Transverse colon (tissue), 4 donors: ENCODE results near the gene ZKSCAN3. TPM values are rescaled to one million over a fixed set of nuclear protein-coding genes. Genes with fewer than 3 reads are reported as not detected.

Experiments
- DNase-seq: peaks from one replicate; pipeline ENCODE4 v3.0.0-alpha.2; 2019
- H3K27ac ChIP-seq, 4 donors: fragments of 200-600 bp; sonication (generic); 2 replicates each; pipeline ENCODE4 v1.5.1; 2016 to 2018; ENCODE audit warnings: inconsistent platforms in 4 of 4
- H3K27me3 ChIP-seq: fragments of 200-600 bp; sonication (generic); 2 replicates; pipeline ENCODE4 v1.5.1; 2017; ENCODE audit warnings: inconsistent platforms
- H3K36me3 ChIP-seq, 4 donors: fragments of 200-600 bp; sonication (generic); 2 replicates each; pipeline ENCODE4 v1.5.1; 2017 to 2019; ENCODE audit warnings: inconsistent platforms in 4 of 4
- H3K4me1 ChIP-seq, 4 donors: fragments of 200-600 bp; sonication (generic); 2 replicates each; pipeline ENCODE4 v1.5.1; 2017 to 2020; ENCODE audit warnings: inconsistent platforms in 4 of 4
- H3K4me3 ChIP-seq, 4 donors: fragments of 200-600 bp; sonication (generic); 1 replicate in 1 of 4; 2 replicates in 3 of 4; pipeline versions ENCODE4 v1.5.1 to v1.6.1; 2017 to 2019; ENCODE audit warnings: inconsistent platforms in 4 of 4
- H3K9me3 ChIP-seq, 2 donors: fragments of 200-600 bp; sonication (generic); 2 replicates each; pipeline ENCODE4 v1.5.1; 2017 to 2019; ENCODE audit warnings: inconsistent platforms in 2 of 2
- CTCF ChIP-seq, 5 experiments: fragments of 200-600 bp in 3 of 5; fragments of 450-650 bp in 2 of 5; sonication (generic) in 3 of 5; IDR thresholded peaks; 1 replicate in 2 of 5; 2 replicates in 3 of 5; pipeline ENCODE4 v1.5.1; 2016 to 2017; ENCODE audit warnings: antibody characterized with exemption in 5 of 5, inconsistent platforms in 3 of 5, mild to moderate bottlenecking in 2 of 5, moderate library complexity in 1 of 5
- EP300 ChIP-seq: sonication (generic); formaldehyde crosslinking; IDR thresholded peaks from one replicate; pipeline ENCODE4 v1.6.1; 2017; ENCODE audit warnings: antibody characterized with exemption, low read depth
- POLR2A ChIP-seq: fragments of 450-650 bp; IDR thresholded peaks from one replicate; pipeline ENCODE4 v1.6.1; 2016; ENCODE audit warnings: antibody characterized with exemption, mild to moderate bottlenecking, moderate library complexity
- POLR2AphosphoS5 ChIP-seq, 3 donors: sonication (generic); formaldehyde crosslinking; IDR thresholded peaks; one replicate each; pipeline ENCODE4 v1.6.1; 2016; ENCODE audit warnings: antibody characterized with exemption in 3 of 3
- in situ Hi-C, 4 donors: fragments of 200-750 bp; cut with MboI; loops; one replicate each; pipeline versions ENCODE4 v1.15.0 to v1.15.1; 2017; ENCODE audit warnings: low sequenced_read_pairs in 3 of 4, low pct_ligation_motif_present in 1 of 4, low pct_unique_long_range_greater_than_20kb in 1 of 4
- intact Hi-C: fragments of 100-400 bp; cut with DNase I; formaldehyde crosslinking; loops from one replicate; pipeline ENCODE4 v1.15.1; 2023; ENCODE audit warnings: low total_unique reads
- small RNA-seq, 4 donors: library from RNA; depleted of rRNA; stranded (forward); fragments of <200 nt; gene quantifications; one replicate each; pipeline ENCODE3, GENCODE V24; 2016
- total RNA-seq, 4 donors: library from RNA; depleted of rRNA; stranded (reverse); fragments of >200 nt; gene quantifications; one replicate each; pipeline ENCODE4 v1.1.0, GENCODE V29; 2016

Gene ZKSCAN3
- total RNA-seq, 4 donors from 2014 or later: 1.4 to 5.2 (median 4.3) TPM

GRCh38 chr6:28413681-28414080 lies 63.9 kb downstream of the ZKSCAN3 start:
- in situ Hi-C loops: no loop called here
- Histone ChIP-seq H3K9me3 (no peaks in the 10 kb centered on the region), H3K4me3 (no peak overlapping the region), H3K36me3 (no peaks in the 10 kb centered on the region), H3K27me3 (peaks cover 13% of the 10 kb centered on the region), H3K27ac (no peak overlapping the region), H3K4me1 (no peaks in the 10 kb centered on the region)
- intact Hi-C loops: no loop called here
- no peak for DNase-seq
- TF ChIP-seq EP300: no peak
- TF ChIP-seq CTCF (IDR thresholded peaks at IDR 0.05): no peak
- no peak for TF ChIP-seq POLR2AphosphoS5 (IDR thresholded peaks at IDR 0.05)
- no peak for TF ChIP-seq POLR2A

Small RNA genes lying within 50 kb of the gene (small RNA-seq; reads per million reads assigned to genes)
- gene AL021997.1: 0 reads per million in 4 donors
- gene AL021997.2: 0 reads per million in 4 donors
- gene RNU2-45P: 0 reads per million in 4 donors

Other genes with a start within 250 kb of the ZKSCAN3 start
- gene ZSCAN16, start 225.3 kb upstream of the ZKSCAN3 start, total RNA-seq: 10 to 100 TPM in 1 of 4 donors, 1 to 10 TPM in 2, not detected in 1; 7.5 to 19.5 (median 9.5) TPM
- gene ZKSCAN8, start 208.1 kb upstream of the ZKSCAN3 start, total RNA-seq: 10 to 100 TPM; 12.3 to 37.0 (median 15.5) TPM
- gene ZSCAN9, start 124.7 kb upstream of the ZKSCAN3 start, total RNA-seq: 10 to 100 TPM; 12.6 to 26.1 (median 16.7) TPM
- 1 to 10 TPM in 3 of 4 donors, under 1 TPM in 1; 0.60 to 9.0 (median 4.9) TPM for gene ZKSCAN4, start 97.7 kb upstream of the ZKSCAN3 start, total RNA-seq
- 1 to 10 TPM in 1 of 4 donors, under 1 TPM in 2, not detected in 1; 0.55 to 7.9 (median 0.64) TPM for gene NKAPL, start 90.7 kb upstream of the ZKSCAN3 start, total RNA-seq
- gene ZSCAN26, start 82.8 kb upstream of the ZKSCAN3 start, total RNA-seq: 10 to 100 TPM; 13.9 to 19.4 (median 17.6) TPM
- 1 to 10 TPM in 3 of 4 donors, under 1 TPM in 1; 0.75 to 3.2 (median 2.3) TPM for gene PGBD1, start 68.4 kb upstream of the ZKSCAN3 start, total RNA-seq
- gene ZSCAN31, start 13.8 kb upstream of the ZKSCAN3 start, total RNA-seq: 10 to 100 TPM in 3 of 4 donors, 1 to 10 TPM in 1; 9.0 to 28.3 (median 17.0) TPM
- 1 to 10 TPM; 1.2 to 6.2 (median 3.5) TPM for gene ZSCAN12, start 49.8 kb downstream of the ZKSCAN3 start, total RNA-seq
- gene ZSCAN23, start 93.5 kb downstream of the ZKSCAN3 start, total RNA-seq: 10 to 100 TPM in 1 of 4 donors, 1 to 10 TPM in 1, under 1 TPM in 1, not detected in 1; 0.55 to 17.1 (median 2.5) TPM
- not detected for gene GPX6, start 165.8 kb downstream of the ZKSCAN3 start, total RNA-seq
- gene GPX5, start 175.9 kb downstream of the ZKSCAN3 start, total RNA-seq: not detected